ENCODE measurements around the gene COL15A1.

Gene COL15A1

DNA sequence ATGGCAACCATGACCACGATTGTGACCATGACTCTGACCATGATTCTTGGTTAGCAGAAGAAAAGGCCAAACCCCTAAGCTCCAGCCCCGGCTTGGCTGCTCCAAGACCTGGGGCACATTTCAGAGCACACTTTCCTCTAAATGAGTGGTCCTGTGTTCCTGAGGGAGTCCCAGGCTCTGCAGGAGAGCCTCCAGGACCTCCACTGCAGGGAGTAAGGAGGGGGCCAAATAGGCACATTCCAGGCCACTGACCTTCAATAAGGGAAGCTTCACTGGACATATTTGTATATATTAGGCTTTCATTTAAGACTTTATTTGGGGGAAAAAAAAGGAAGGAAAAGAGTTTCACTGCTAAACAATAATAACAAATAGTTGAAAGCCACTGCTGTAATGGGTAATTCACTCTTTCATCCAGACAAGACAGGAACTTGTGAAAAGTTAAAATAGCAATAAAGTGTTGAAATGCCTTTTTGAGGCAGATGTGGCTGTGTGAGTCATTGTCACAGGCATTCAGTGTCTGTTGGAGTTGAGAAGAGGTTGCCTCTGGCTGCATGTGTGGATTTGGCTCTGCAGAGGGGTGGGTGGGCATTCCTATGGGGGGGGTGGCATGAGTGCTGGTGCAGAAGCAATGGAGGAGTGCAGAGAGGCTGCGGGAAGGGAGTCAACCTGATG, 97.3 kb downstream of the COL15A1 start:
- DNase-seq: no peak

DNA sequence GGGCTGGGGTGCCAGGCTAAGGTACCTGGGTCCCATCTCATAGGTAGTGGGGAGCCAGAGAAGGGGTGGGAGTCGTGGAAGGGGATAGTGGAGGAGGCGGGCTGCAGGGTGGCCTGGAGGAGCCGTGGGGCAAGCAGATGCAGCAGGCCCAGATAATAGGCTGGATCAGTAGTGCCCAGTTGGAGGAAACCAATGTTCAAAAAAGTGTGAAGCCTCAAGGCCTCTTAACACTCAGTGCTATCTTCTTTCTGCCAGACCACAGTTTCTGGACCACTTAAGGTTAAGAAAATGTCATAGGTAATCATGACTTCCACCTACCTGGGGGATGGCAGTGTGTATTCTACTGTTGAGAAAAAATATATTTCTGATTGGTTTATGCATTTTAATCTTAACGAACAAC, 97.9 kb downstream of the COL15A1 start:
- no peak for DNase-seq

DNA sequence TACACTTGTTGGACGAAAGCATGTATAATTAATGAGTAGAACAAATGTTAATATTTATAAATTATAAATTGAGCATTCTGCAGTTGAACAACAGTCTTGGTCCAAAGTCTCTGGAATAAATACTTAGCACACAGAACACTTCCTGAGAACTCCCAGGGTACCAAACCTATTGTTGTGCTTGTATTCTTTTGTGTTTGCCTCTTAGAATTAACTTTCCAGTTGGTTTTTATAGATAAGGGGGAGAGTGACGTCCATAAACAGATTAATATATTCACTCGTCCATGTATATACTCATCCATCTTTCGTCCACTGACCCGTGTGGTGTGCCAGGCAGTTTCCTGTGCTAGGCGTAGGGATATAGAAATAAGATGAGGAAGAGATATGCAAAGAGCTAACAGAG, 98.9 kb downstream of the COL15A1 start:
- no peak for DNase-seq

DNA sequence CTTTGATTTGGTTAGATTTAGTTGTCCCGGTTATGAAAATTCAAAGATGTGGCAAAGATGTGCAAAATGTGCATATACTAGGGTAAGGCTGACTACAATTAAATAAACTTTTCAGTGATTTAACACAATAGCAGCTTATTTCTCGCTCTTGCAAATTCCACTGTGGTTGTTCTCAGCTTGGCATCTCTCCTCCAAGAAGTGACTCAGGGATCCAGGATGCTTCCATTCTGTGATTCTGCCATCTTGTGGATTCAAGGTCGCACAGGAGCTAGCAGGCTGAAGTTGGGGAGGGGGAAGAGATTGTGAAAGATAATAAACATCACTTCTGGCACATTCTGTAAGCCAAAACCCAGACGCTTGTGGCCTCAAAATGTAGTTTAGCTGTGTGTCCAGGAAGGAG, 101.1 kb downstream of the COL15A1 start:
- no peak for DNase-seq

DNA sequence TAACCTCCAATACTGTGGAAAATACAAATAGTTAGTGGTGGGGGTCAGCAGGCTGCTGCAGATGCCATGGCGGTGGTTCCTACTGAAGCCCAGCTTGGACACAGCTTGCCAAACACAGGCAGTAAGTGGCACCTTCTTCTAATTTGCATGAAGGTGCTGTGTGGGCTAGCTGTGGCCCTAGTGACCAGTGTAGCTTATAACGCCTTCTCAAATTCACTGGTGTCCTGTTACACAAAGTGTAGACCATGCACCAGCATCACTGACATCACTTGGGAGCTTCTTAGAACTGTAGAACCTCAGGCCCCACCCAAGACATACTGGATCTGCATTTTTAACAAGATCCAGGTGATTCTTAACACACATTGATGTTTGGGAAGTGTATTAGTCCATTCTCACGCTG, 102.4 kb downstream of the COL15A1 start:
- no peak for DNase-seq

DNA sequence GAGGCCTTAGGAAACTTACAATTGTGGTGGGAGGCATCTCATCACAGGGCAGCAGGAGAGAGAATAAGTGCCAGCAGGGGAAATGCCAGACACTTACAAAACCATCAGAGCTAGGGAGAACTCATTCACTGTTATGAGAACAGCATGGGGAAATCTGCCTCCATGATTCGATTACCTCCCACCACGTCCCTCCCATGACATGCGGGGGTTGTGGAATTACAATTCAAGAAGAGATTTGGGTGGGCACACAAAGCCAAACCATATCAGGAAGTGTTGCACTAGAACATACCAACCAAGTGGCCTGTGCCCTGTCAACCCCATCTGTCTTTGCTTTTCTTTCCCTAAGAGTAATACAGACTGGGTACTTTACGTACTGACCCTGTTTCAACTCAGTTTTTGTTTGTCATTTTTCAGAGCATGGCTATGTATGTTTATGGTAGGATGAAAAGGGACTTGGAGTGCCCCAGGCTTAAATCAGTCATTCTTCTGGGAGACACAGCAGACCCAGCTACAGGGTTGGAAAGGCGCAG, 102.9 kb downstream of the COL15A1 start:
- no peak for DNase-seq

DNA sequence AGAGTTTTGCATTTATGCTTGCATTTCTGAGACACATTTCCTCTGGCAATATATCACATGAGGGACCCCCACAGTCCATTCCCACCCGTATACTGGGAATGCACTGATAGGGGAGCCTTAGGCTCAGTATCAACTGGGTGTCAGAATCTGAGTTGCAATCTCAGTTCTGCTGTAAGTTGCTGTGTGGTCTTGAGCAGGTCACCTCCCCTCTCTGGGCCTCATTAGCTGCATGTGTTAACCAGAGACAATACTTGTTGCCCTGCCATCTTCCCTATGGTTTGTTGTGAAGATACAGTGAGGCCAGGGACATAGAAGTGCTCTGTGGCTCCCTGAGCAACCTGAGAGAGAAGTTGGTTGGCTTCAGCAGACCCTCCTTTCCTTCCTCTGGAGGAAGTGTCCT, 105.5 kb downstream of the COL15A1 start:
- DNase-seq: no peak

DNA sequence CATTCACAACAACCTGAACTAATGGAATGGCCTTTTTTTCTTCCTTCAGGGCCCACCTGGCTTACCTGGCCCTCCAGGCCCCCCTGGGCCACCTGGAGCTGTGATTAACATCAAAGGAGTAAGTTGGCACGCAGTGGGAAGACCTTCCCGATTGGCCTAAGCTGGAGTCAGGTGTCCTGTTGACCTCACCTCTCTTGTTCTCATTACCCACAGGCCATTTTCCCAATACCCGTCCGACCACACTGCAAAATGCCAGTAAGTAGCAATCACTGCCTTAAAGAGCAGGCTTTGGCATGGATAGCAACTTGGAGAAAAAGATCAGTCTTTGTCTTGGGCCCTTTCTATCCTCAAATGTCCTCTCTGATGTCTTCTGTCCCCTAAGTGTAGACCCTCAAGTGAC, 105.9 kb downstream of the COL15A1 start:
- no peak for DNase-seq

DNA sequence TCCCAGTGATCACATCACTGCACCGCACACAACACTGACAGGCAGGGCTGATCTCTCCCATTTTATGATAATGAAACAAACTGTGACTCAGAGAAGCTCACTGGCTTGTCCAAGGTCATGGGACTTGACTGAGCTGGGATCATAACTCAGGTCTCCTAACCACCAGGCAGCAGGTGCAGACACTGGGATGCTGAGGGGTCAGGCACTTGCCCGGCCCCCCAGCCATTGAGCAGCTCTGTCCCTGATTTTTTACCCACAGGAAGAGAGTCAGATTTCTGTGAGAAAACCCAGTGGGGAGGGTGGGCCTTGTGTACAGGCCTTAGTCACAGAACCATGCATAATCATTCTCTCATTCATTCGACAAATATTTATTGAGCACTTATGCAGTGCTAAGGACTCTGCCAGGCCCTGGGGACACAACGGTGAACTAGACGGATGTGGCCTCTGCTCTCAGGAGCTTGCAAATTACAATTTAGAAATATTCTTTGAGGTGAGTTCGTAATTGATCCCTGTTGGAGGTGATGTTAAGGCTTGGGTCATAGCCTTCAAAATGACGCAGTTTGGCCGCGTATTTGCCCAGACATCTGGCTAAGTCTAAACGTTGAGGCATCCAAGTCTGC, 106.7 kb downstream of the COL15A1 start:
- peak; percentile 14 for DNase-seq

DNA sequence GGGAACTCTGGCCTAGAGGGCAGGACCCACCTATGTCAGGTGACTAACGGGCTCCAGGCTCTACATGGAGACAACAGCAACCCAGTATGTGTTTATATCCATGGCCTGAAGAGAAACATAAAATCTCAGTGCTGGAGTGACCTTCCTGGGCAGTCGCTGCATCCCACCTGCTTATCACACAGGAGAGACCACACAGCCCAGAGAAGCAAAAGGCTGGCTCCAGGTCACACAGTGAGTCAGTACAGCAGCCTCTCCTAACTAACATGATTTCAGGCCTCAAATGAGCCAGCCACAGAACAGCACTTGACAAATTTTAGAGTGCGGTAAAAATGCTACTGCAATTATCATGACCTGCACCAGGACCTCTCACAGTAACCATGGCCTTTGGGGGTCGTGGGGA, 107.2 kb downstream of the COL15A1 start:
- no peak for DNase-seq

DNA sequence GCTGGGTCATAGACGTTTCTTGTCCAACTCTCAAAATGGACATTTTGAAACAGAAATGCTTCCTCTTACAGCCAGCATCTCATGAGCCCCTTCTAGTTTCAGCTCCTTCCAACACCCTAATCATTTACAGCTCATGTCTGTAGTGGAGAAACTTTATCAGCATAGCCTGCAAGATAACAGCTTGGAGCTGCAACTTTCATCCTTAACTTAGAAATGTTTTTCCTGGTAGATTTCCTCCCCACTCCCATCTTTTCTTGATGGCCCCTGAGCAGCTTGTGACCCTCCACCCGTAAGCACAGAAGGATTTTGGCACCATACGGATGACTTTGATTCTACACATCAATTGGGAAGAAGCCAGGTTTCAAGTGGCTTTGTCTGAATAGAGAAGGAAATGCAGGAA, 107.7 kb downstream of the COL15A1 start:
- no peak for DNase-seq

DNA sequence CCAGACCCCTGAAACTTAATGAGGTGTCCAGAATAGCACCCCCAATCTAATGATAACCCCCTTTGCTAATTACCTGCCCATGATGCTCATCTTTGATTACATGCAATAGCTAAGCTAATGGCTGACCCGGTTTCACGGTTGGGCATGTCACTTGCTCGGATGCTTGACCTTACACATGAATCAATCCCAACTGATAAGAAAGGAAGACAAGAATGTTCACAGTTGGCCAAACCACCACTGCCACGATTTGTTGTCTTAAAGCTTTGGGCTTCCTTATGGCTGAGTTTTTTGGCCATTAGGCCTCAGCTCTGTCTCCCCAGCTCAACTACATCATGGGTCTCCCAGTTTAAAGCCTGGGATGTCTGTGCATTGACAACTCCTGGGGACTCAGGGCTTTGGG, 108.1 kb downstream of the COL15A1 start:
- no peak for DNase-seq

DNA sequence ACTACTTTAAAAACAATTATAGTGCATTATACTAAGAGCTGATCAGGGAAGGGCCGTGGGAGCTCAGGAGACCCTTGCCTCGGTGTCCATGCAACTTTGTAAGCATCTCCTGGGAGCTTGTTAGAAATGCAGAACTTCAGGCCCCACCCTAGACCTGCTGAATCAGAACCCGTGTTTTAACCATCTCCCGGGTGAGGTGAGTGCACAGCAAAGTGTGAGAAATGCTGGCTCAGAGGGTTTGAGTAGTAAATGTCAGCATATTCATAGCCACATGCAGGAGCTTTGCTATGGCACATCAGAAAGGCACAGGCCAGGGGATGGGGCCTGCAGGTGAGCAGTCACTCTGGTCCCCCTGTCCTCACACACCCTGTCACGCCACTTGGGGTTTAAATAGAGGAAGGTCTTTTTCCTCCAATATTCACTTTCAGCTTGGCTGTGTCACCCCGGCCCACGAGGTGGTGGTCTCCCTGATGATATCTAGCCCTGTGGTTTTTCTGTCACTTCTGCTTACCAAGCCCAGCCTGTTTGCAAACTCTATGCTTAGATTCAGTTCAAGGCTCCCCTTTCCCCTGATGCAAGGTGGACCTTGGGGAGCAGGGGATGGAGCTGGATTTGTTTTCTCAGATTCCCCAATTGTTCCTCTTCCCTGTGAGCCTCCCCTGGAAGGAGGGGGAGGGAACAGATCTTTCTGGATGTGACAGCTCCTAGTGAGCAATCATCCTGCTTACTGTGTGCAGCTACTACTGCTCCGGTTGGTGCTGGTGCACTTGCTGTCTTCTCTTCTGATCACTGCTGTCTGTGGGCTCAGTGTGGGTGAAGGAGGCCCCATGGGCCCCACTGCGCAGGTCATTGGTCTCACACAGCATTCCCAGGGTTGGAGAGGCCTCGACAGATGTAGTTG, 109.4 kb downstream of the COL15A1 start:
- DNase-seq: no peak

DNA sequence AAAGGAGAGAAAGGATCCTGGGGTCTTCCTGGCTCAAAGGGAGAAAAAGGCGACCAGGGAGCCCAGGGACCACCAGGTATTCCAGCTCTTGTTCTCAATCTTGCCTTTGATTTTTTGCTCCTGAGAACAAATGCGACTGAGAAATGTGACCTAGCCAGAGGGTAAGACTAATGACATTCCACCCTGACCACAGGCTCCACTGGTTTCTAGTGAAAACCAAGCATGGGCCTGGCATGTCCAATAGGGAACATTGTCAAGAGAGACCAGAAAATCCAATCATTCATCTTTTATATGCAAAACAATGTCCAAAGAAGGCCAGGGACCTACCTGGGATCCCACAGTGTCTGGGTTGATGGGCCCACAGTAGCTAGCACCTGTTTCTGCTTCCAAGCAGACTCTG, 110.9 kb downstream of the COL15A1 start:
- DNase-seq: no peak

DNA sequence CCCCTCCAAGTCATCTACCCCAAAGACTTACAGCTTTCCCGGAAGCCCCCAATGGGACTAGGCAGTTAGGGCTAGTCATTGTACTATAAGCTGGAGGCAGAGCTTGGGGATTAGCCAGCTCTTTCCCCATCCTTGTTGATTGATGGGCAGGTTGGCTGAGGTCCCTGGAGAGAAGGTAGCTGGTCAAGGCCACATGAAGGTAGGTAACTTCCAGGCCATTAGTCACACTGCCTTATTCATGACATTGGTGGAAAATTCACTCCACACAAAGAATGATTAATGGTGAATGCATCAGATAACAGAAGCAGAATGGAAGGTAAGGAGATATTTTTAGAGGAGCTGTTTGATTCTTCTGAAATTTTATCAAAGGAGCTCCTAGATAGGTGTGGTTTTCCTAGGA, 111.7 kb downstream of the COL15A1 start:
- DNase-seq: no peak

DNA sequence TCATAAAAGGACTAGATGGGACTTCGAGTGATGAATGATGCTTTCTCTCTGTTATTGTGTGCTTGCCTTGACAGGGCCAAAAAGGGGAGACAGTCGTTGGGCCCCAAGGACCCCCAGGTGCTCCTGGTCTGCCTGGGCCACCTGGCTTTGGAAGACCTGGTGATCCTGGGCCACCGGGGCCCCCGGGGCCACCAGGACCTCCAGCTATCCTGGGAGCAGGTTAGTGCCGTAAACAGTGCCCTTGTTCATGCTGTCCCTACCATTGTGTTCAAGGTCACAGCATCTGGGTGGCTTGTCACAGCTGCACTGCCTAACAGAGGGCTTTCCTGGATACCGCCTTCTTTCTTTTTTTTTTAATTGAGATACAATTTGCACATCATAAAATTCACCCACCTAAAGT, 112.5 kb downstream of the COL15A1 start:
- no peak for DNase-seq

DNA sequence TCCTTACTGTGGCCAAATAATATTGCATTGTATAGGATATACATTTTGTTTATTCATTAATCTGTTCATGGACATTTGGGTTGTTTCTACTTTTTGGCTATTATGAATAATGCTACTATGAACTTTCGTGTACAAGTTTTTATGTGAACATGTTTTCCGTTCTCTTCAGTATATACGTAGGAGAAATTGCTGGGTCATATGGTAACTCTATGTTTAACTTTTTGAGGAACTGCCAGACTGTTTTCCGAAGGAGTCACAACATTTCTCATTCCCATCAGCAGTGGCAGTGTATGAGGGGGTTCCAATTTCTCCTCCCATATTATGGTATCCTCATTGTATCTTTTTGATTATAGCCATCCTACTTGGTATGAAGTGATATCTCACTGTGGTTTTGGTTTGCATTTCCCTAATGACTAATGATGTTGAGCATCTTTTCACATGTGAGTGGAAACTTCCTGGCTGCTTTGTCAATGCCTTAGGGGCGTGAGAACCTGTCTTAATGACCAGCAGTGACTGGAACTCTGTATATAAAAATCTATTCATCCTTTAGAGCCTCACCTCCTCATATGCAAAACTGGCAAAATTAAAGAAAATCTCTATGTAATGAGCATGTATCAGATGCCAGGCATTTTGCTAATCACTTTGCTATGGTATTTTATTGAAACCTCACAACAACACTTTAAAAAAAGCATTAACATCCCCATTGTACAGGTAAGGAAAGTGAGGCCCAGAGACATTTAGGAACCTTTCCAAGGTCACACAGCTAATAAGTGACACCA, 113.4 kb downstream of the COL15A1 start:
- DNase-seq: no peak

DNA sequence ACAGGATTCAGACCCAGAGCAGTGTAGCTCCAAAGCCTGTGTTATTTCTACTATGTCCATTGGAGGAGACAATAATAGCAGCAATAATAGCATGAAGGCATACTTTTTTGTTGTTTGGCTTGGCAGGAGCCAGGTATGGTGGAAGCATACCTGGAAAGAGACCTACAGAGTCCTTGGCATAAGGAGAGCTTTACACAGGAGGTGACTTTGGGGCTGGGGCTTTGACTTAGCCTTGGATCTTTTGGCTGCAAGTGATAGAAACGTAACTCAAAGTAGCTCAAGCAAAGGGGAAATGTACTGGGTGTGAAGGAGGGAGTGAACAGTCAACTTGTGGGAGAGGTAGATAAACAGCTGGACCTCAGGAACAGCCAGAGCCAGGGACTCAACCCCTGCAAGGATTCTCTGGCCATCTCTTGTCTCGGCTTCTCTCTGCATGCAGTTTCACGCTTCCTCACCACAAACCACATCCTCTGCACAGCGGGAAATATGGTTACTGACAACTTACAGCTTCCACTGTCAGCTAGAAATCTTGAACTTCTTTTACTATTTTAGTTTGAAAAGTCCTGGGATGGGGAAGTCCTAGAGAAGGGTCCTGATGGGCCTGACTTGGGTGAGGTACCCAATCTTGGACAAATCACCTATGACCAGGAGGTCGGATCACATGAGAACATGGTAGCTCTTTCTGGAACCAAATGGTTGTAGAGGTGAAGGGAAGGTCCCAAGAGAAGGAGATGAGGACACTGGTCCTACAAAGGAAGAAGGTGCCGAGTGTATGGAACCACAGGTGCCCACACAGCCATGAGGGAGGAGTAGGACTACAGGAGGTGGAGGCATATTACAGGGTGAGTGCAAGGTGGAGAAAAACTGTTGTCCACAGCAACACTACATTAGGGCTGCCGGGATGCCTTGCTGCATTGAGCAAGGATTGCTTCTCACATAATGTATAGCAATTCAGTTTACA, 114.2 kb downstream of the COL15A1 start:
- no peak for DNase-seq

DNA sequence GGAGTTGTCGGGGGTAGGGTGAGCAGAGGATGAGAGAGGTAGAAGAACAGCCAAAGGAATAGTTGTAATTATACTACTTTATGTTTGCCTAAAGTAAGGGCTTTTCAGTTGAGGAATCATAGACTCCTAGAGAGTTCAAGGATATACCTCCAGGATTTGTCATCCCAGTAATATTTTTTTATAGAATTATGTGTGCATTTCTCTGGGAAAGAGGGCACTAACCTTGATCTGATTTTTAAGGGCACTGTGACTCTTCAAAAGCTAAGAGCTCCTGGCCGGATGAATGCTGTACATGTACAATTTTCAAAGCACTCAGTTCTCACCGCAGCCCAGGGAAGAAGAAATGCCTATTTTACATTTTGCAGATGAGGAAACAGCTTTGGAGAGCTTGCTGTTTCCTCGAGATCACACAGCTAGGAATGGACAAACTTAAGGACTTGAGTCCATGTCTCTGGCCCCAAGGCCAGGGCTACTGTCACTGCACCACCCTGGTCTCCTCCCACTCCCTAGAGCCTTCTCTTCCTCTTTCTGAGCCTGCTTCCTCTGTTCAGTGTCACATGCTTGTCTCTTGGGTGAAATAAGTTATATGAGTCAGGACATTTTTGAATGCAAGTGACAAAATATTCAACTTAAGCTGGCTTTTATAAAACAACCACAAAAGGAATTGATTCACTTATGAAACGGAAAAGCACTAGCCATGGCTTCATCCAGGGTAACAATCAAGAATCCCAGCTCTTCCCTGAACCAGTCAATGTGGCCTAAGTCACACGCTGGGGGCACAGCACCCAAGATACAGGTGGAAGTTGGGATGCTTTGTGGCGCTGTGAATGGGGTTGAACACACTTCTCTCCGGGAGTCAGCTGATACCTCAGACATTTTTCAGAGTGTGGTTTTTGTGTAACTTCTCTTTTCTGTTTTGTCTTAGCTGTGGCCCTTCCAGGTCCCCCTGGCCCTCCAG, 115.5 kb downstream of the COL15A1 start:
- DNase-seq: no peak

DNA sequence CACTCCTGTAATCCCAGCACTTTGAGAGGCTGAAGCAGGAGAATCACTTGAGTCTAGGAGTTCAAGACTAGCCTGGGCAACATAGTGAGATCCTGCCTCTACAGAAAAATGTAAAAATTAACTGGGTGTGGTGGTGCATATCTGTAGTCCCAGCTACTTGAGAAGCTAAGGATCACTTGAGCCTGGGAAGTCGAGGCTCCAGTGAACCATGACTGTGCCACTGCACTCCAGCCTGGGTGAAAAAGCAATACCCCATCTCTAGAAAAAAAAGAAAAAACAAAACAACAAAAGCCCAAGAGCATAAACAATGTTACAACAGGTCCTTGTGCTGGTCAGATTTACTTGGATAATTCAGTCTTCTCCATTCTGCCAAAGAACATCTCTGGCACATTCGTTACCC, 116.9 kb downstream of the COL15A1 start:
- no peak for DNase-seq

DNA sequence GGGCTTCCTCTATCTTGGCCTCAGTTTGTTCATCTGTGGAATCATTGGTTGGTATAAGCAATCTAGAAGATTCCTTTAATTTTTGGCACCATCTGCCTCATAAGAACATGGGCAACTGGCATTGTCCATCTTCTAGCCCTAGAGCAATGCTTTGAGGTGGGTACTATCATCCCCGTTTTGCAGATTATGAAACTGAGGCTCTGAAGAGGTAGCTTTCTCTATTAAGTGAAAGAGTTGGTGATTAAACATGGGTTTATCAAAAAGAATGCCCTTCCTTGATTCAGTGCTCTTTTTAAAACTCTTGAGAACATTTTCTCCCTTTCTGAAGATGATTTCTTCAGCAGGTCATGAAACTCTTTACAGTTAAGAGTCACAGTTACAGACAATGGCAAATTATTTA, 118.8 kb downstream of the COL15A1 start:
- DNase-seq: no peak
